ENCODE measurements around the gene ZNF888. TPM values are rescaled to one million over a fixed set of nuclear protein-coding genes. Genes with fewer than 3 reads are reported as not detected.
"Not testable (repeated sequence)": the region's sequence is repeated elsewhere in the genome, so short reads cannot be mapped to it uniquely, and the experiment has no call there.

ZNF888 gene
- total and polyA plus RNA-seq, 9 donors: 1.9 to 4.2 (median 3.1) TPM

DNA sequence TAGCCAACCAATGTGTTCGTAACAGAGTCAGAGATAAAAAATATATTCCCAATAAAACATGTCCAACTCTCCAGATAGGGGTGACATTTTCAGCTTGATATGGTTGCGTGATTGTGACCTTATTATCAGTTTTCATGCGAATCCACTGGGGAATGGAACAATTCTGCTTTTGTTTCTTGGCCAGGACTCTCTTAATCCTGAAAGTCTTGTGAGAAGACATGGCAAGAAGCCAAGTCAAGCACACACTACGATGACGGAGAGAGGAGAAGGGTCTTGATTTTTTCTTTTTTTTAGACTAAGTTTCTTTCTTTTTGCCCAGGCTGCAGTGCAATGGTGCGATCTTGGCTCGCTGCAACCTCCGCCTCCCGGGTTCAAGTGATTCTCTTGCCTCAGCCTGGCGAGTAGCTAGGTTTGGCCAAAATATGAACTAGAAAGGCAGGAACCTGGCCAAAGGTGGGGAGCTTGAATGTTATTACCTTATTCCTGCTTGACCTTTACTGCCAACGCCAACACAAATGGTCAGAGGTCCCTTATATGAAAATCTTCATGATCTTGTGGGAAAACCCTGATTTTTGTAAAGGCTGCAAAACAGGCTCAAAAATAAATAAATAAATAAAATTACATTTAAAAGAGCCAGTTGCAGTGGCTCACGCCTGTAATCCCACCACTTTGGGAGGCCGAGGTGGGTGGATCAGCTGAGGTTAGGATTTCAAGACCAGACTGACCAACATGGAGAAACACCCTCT, 25.0 kb upstream of the ZNF888 start:
- H3K36me3 ChIP-seq (ENCODE audit: control insufficient read depth, insufficient read depth, low read length): peaks cover 18% of the 10 kb centered on the region
- 100% methylated on average over 1 of the region's 13 CpGs for WGBS (ENCODE audit: insufficient coverage)
- H3K4me1 ChIP-seq (ENCODE audit: control insufficient read depth, insufficient read depth, low read length): peaks cover 14% of the 10 kb centered on the region
- H3K27me3 ChIP-seq (ENCODE audit: control insufficient read depth, insufficient read depth, low read length): no peaks in the 10 kb centered on the region
- H3K27ac ChIP-seq (ENCODE audit: low read length): no peak overlapping the region
- H3K4me3 ChIP-seq (ENCODE audit: low read length): no peak overlapping the region
- DNase-seq: no peak
- peaks cover 18% of the 10 kb centered on the region for H3K9me3 ChIP-seq (replicated peaks; ENCODE audit: control insufficient read depth, low read depth, low read length)

DNA sequence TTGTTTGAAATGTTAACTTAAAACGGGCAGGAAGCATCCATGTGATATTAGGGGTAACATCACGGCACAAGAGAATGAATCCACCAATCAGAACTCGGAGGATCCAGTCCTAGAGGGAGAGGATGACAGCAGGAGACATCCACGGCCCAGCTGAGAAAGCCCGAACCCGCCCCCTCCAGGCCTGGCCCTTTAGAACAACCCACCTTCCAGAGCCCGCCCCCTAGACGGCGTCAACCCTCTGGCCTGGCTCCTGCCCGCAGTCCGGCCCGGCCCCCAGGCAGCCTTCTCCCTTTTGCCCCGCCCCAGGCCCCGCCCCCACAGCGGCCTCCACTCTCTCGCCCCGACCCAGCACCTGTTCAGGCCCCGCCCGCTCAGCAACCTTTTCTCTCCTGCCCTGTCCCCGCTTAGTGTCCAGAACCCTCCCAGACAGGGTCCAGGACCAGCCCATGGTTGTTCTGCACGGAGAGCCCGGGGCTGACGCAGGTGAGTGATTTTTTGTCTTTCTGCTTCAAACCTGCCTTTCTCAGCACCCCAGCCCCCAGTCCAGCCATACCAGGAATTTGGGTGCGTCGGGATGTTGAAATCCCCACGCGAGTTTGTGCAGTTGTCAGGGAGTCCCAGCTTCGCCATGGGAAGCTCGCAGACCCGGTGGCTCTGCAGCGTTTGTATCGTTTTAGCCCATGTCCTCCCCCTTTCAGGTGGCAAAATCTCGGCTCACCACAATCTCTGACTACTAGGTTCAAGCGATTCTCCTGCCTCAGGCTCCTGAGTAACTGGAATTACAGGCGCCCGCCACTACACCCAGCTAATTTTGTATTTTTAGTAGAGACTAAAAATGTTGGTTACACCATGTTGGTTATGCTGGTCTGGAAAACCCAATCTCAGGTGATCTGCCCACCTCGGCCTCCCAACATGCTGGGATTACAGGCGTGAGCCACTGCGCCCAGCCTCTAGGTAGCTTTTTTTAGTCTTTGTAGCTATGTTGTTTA, 23.4 kb upstream of the ZNF888 start:
- Histone ChIP-seq H3K9me3 (replicated peaks; ENCODE audit: control insufficient read depth, low read depth, low read length) (peaks cover 18% of the 10 kb centered on the region), H3K4me1 (ENCODE audit: control insufficient read depth, insufficient read depth, low read length) (peaks cover 19% of the 10 kb centered on the region), H3K27me3 (ENCODE audit: control insufficient read depth, insufficient read depth, low read length) (no peaks in the 10 kb centered on the region), H3K27ac (ENCODE audit: low read length) (no peak overlapping the region), H3K36me3 (ENCODE audit: control insufficient read depth, insufficient read depth, low read length) (peaks cover 8% of the 10 kb centered on the region), H3K4me3 (ENCODE audit: low read length) (peak overlapping the region; percentile 13)
- DNase-seq: peak; percentile 75
- 10% methylated on average over 25 of the region's 39 CpGs for WGBS (ENCODE audit: insufficient coverage)

DNA sequence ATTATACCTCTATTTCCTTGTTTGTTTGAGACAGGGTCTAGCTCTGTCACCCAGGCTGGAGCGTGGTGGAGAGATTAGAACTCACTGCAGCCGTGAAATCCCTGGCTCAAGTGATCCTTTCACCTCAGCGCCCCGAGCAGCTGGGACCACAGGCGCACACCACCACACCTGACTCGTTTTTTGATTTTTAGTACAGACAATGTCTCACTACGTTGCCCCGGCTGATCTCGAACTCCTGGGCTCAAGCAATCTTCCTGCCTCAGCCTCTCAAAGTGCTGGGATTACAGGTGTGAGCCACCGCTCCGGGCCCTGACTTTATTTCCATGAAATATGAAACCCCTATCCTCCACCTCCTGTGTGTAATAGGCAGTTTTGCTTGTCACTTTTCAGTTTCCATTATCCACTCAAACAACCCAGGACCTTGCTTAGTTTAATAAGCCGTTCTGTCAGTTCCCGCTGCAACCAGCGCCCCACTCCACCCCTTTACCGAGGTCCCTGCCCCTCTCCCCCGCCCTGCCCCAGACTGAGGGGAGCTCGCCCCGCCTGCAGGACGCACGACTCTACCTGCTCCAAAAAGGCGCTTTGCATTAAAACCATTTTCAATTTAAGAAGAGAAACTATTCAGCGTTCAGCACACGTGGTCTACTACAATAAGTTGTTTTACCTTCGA, 22.6 kb upstream of the ZNF888 start:
- Histone ChIP-seq H3K4me1 (ENCODE audit: control insufficient read depth, insufficient read depth, low read length) (peaks cover 19% of the 10 kb centered on the region), H3K27ac (ENCODE audit: low read length) (no peak overlapping the region), H3K36me3 (ENCODE audit: control insufficient read depth, insufficient read depth, low read length) (peaks cover 3% of the 10 kb centered on the region), H3K9me3 (replicated peaks; ENCODE audit: control insufficient read depth, low read depth, low read length) (peaks cover 18% of the 10 kb centered on the region), H3K4me3 (ENCODE audit: low read length) (peak overlapping the region; percentile 13), H3K27me3 (ENCODE audit: control insufficient read depth, insufficient read depth, low read length) (no peaks in the 10 kb centered on the region)
- DNase-seq: no peak
- WGBS (ENCODE audit: insufficient coverage): 57% methylated on average over 14 of the region's 24 CpGs

DNA sequence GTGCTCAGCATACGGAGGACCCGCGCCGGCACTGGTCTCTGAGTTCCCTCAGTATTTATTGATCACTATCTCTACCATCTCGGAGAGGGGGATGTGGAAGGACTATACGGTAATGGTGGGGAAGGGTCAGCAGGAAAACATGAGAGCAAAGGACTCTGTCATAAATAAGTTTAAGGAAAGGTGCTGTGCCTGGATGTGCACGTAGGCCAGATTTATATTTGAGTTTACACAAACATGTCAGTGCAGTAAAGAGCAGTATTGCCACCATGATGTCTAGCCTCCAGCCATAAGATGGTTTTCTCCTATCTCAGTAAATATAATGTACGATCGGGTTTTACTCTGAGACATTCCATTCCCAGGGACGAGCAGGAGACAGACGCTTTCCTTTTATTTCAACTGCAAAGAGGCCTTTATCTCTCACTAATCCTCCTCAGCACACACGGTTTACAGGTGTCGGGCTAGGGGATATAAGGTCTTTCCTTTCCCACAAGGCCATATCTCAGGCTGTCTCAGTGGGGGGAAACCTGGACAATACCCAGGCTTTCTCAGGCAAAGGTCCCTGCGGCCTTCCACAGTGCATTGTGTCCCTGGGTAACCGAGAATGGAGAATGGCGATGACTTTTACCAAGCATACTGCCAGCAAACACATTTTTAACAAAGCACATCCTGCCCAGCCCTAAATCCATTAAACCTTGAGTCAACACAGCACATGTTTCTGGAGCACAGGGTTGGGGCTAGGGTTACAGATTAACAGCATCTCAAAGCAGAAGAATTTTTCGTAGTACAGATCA, 21.7 kb upstream of the ZNF888 start:
- not testable (repeated sequence) for H3K27ac ChIP-seq (ENCODE audit: low read length); H3K27me3 ChIP-seq (ENCODE audit: control insufficient read depth, insufficient read depth, low read length); H3K36me3 ChIP-seq (ENCODE audit: control insufficient read depth, insufficient read depth, low read length); H3K4me3 ChIP-seq (ENCODE audit: low read length); DNase-seq
- WGBS (ENCODE audit: insufficient coverage): 84% methylated on average over 4 of the region's 17 CpGs
- H3K9me3 ChIP-seq (replicated peaks; ENCODE audit: control insufficient read depth, low read depth, low read length): peaks cover 18% of the 10 kb centered on the region
- H3K4me1 ChIP-seq (ENCODE audit: control insufficient read depth, insufficient read depth, low read length): peaks cover 19% of the 10 kb centered on the region

DNA sequence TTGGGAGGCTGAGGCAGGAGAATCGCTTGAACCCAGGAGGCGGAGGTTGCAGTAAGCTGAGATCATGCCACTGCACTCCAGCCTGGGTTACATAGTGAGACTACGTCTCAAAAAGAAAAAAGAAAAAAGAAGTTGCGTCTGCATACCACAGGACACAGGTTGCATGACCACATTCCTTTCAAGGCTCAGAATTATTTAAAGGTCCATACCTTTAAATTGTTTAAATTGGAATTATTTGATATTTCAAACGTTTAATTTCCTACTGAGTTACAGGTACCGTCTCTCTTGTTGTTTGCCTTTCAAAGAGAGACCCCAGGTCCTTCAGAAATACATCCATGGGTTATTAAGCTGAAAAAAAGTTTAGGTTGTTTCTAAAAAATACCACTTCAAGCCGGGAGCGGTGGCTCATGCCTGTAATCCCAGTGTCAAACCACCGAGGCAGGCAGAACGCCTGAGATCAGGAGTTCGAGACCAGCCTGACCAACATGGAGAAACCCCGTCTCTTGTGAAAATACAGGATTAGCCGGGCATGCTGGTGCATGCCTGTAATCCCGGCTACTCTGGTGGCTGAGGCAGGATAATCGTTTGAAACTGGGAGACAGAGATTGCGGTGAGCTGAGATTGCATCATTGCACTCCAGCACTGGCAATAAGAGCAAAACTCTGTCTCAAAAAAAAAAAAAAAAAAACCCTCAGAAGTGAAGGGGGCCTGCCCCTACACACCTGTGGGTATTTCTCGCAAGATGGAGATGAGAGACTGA, 20.8 kb upstream of the ZNF888 start:
- H3K36me3 ChIP-seq (ENCODE audit: control insufficient read depth, insufficient read depth, low read length): no peaks in the 10 kb centered on the region
- no peak overlapping the region for H3K27ac ChIP-seq (ENCODE audit: low read length)
- WGBS (ENCODE audit: insufficient coverage): 86% methylated on average over 10 of the region's 17 CpGs
- H3K27me3 ChIP-seq (ENCODE audit: control insufficient read depth, insufficient read depth, low read length): no peaks in the 10 kb centered on the region
- peaks cover 19% of the 10 kb centered on the region for H3K4me1 ChIP-seq (ENCODE audit: control insufficient read depth, insufficient read depth, low read length)
- no peak for DNase-seq
- H3K4me3 ChIP-seq (ENCODE audit: low read length): no peak overlapping the region
- peaks cover 15% of the 10 kb centered on the region for H3K9me3 ChIP-seq (replicated peaks; ENCODE audit: control insufficient read depth, low read depth, low read length)

DNA sequence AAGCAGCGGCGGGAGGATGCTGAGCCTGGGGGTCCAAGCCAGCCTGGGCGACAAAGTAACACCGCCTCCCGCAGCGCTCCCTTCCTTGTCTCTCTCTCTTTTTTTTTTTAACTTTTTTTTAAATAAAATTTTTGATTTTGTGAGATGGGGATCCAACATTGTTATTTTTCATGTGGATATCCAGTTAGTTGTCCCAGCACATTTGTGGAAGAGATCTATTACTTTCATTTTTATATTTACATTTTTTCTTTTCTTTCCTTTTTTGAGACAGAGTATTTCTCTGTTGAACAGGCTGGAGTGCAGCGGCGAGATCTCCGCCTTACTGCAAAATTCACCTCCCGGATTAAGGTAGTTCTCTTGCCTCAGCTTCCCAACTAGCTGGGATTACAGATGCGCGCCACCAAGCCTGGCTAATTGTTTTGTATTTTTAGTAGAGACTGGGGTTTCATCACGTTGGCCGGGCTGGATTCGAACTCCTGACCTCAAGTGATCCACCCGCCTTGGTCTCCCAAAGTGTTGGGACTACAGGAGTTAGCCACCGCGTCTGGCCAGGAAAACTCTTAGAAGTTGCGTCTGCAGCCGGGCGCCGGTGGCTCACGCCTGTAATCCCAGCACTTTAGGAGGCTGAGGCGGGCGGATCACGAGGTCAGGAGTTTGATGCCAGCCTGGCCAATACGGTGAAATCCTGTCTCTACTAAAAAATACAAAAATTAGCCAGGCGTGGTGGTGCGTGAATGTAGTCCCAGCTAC, 20.1 kb upstream of the ZNF888 start:
- DNase-seq: no peak
- Histone ChIP-seq H3K27ac (ENCODE audit: low read length) (peak overlapping the region; percentile 85), H3K27me3 (ENCODE audit: control insufficient read depth, insufficient read depth, low read length) (no peaks in the 10 kb centered on the region), H3K4me3 (ENCODE audit: low read length) (peak overlapping the region; percentile 89), H3K9me3 (replicated peaks; ENCODE audit: control insufficient read depth, low read depth, low read length) (peaks cover 7% of the 10 kb centered on the region), H3K36me3 (ENCODE audit: control insufficient read depth, insufficient read depth, low read length) (no peaks in the 10 kb centered on the region), H3K4me1 (ENCODE audit: control insufficient read depth, insufficient read depth, low read length) (peaks cover 19% of the 10 kb centered on the region)
- WGBS (ENCODE audit: insufficient coverage): 81% methylated on average over 21 of the region's 29 CpGs

DNA sequence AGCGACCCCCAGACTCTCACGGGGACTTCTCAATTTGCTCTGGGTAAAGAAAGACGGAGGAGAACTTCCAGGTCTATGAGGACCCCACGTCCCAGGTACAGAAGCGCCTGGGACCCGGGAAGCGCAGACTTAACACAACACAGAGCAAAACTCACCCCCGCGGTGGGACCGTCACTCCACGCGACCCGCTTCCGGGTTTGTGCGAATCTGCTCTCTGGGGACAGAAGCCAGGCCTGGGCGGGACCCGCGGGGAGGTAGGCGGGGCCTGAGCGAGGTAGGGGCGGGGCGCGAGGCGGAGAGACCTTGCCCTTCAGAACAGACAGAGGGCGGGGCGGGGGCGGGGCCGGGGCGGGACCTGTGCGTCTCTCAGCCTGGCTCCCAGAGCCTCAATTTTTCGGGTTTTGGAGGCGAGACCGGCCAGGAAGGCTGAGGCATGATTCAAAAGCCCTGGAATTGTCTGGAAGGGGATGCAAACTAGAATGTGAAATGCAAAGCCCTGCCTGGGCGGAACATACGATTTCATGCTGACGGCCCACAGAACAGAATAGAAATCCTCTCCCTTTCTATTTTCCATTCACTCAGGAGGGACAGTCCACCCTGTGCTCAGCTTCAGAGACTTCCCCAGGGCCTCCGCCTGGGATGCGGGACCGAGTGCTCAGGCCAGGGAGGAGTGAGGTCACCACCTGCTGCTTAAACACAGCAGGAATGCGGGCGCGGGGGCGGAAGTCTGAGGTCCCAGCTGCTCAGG, 19.3 kb upstream of the ZNF888 start:
- no peaks in the 10 kb centered on the region for H3K27me3 ChIP-seq (ENCODE audit: control insufficient read depth, insufficient read depth, low read length)
- WGBS (ENCODE audit: insufficient coverage): under 1% methylated on average over 31 of the region's 43 CpGs
- peak overlapping the region; percentile 89 for H3K4me3 ChIP-seq (ENCODE audit: low read length)
- peaks cover 19% of the 10 kb centered on the region for H3K4me1 ChIP-seq (ENCODE audit: control insufficient read depth, insufficient read depth, low read length)
- peaks cover 2% of the 10 kb centered on the region for H3K9me3 ChIP-seq (replicated peaks; ENCODE audit: control insufficient read depth, low read depth, low read length)
- peak; percentile 93 for DNase-seq
- H3K36me3 ChIP-seq (ENCODE audit: control insufficient read depth, insufficient read depth, low read length): no peaks in the 10 kb centered on the region
- peak overlapping the region; percentile 86 for H3K27ac ChIP-seq (ENCODE audit: low read length)

DNA sequence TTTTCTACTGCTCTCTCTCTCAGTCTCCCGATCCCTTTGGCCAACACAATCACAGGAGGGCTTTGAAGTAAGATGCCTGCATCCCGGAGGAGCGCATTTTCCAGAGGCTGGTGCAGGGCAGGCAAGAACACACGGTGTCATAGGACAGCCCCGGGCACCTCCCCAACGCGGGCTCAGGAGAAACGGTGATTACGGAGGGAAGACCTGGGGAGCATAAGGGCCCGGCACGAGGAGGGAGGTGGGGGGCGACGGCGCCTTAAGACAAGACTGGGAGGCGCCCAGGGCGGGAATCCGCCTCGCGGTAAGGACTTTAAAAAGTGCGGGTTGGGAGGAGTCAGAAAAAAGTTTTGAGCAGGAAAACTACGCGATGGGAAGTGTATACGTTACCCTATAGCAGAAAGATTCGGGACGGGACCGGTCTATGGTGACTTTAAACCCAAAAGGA, 18.7 kb upstream of the ZNF888 start:
- under 1% methylated on average over 24 of the region's 26 CpGs for WGBS (ENCODE audit: insufficient coverage)

More for the DNA sequence above, 18.7 kb upstream of the ZNF888 start:
- Histone ChIP-seq H3K36me3 (ENCODE audit: control insufficient read depth, insufficient read depth, low read length) (no peaks in the 10 kb centered on the region), H3K4me1 (ENCODE audit: control insufficient read depth, insufficient read depth, low read length) (peaks cover 19% of the 10 kb centered on the region), H3K4me3 (ENCODE audit: low read length) (peak overlapping the region; percentile 89), H3K9me3 (replicated peaks; ENCODE audit: control insufficient read depth, low read depth, low read length) (no peaks in the 10 kb centered on the region), H3K27ac (ENCODE audit: low read length) (peak overlapping the region; percentile 86), H3K27me3 (ENCODE audit: control insufficient read depth, insufficient read depth, low read length) (no peaks in the 10 kb centered on the region)
- DNase-seq: peak; percentile 74

Measured in muscle of leg (tissue), 11 donors.